ENCODE results near the gene SARM1. TPM values are rescaled to one million over a fixed set of nuclear protein-coding genes. Genes with fewer than 3 reads are reported as not detected.

The SARM1 gene
- total RNA-seq, result 2.6 and 5.5 TPM in 2 replicates

DNA sequence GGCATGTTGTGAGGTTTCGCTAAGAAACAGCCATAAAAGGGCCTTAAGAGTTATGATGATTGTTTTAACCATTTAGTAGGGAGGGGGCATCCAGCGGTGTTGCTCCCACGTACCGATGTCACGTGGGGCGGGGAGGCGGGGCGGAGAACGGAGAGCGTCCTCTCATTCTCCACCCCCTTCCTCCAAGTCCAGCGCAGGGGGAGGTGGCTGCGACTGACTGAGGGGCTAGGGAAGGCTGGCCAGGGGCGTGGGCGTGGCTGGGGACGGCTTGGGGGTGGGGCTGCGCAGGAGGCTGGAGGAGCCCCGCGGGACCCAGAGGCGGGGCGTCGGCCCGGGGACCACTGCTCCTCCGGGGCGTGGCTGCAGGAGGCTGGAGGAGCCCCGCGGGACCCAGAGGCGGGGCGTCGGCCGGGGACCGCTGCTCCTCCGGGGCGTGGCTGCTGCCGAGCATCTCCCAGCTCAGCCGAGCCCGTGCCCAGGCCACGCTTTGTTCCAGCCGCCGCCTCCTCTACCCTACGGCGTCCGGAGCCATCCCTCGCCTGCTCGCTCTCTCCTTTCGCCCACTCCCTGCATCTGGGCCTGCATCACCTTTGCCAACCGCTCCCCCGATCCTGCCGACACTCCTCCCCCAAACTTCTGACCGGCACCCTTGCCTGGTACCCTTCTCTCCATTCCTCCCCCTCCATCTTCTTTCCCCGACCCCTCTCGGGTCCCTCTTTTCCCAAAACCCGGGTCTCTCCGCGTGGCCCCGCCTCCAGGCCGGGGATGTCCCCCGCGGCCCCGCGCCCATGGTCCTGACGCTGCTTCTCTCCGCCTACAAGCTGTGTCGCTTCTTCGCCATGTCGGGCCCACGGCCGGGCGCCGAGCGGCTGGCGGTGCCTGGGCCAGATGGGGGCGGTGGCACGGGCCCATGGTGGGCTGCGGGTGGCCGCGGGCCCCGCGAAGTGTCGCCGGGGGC lies at the start of gene SARM1:
Gene SARM1, plus strand, starts transcription at position 450 of the 958 bp plus-strand sequence. Its CDS starts 339 bp downstream, at position 789.

DNA sequence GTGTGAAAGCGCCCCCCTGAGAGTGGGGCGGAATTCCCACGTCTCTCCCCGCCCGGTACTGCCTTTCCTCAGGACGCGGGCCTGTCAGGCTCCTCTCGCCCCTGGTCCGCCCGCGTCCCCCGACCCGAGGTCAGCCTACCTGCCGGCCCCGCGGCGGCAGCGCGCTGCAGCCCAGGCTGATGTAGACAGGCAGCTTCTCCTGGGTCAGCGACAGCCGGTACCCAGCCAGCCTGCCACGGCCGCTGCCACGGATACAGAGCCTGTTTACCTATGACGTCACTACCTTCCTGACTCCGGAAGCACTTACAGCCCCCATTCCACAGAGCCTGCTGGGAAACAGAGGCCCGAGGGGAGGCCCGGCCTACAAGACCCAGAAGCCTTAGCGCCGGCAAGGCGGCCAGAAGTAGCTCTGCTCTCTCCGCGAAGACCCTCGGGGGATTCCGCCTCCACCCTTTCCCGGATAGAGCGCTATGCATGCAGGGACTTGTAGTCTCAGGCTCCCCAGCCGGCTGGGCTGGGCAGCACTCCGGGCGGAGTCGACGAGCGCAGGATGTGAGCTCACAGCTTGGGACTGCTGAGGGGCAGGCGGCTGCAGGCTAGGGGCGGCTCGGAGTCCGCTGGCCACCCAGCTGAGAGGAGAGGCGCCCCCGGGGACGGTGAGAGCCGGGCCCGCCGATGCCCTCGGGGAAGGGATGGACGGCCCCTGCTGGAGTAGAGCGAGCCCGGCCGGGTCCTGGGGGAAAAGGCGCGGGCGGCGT lies 36.1 kb upstream of the SARM1 start, which contains the start of the genes IFT20 and TNFAIP1:
Gene IFT20, minus strand, starts transcription at position 272 of the 758 bp plus-strand sequence. CDS start 3,487 bp downstream, outside the sequence.
Gene TNFAIP1, plus strand, starts transcription at position 561 of the 758 bp plus-strand sequence. CDS start 3,761 bp downstream, outside the sequence.

DNA sequence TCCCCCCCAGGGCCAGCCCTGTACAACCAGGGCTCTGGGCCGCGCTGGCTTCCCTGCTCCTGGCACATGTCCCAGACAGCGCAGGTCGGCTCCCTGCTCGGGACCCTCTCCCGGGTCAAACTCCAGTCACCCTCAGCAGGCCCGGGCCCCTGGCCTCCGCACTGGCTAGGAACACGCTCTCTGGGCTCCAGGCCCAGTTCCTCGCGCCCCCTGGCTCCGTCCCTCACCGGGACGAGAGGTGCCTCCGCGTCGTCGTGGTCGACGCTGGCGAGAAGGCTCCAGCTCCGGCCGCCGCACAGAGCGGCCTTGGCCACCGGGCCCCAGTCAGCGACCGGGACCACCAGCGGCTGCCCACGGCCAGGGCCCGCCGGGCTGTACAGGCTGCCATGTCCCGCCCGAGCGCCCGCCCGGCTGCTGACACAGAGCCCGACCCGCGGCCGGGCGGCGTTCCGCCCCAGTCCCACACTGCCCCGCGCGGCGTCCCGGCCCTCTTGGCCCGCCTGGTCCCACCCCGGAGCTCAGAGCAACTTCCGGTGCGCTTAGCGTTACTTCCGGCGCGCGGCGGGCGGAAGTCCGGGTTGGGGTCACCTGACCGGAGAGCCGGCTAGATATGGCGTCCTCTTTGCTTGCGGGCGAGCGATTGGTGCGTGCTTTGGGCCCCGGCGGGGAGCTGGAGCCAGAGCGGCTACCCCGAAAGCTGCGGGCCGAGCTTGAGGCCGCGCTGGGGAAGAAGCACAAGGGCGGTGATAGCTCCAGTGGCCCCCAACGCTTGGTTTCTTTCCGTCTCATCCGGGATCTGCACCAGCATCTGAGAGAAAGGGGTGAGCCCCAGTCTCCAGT lies 14.2 kb upstream of the SARM1 start, which contains the start of gene POLDIP2:
Gene POLDIP2, minus strand, starts transcription at position 467 of the 840 bp plus-strand sequence. Its CDS starts 79 bp downstream, at position 388.

DNA sequence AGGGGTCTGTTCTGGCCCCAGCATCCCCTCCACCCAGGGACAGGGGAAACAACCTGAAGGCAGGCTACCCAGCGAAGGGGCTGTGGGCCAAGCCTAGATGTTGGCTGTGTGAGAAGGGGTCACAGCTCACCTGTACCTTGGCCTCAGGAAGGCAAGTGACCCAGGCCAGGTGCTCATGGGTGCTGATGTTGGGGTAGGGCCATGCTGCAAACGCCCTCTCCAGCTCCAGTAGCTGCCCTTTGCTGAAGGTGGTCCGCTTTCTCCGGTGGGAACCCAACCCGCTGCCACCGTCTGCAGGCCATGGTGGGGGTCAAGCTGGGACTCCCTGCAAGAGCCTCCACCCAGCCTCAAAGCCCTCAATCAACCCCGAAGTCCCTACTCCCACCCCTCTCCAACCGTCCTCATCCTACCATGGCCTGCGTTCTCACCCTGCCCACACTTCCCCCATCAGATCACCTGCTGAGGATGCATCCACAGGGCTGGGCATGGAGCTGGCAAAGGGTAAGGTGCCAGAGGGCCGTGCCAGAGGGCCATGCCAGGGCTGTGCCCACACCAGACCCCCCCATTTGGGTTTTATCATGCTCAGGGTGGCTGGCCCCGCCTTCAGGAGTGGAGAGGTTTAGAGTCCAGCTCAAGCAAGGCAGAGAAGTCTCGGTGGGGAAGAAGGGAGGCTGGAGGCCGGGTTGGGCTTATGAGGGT lies 6.7 kb upstream of the SARM1 start, which contains the start of gene SEBOX:
Gene SEBOX, minus strand, starts transcription at position 535 of the 699 bp plus-strand sequence. Its CDS starts 48 bp downstream, at position 487.

DNA sequence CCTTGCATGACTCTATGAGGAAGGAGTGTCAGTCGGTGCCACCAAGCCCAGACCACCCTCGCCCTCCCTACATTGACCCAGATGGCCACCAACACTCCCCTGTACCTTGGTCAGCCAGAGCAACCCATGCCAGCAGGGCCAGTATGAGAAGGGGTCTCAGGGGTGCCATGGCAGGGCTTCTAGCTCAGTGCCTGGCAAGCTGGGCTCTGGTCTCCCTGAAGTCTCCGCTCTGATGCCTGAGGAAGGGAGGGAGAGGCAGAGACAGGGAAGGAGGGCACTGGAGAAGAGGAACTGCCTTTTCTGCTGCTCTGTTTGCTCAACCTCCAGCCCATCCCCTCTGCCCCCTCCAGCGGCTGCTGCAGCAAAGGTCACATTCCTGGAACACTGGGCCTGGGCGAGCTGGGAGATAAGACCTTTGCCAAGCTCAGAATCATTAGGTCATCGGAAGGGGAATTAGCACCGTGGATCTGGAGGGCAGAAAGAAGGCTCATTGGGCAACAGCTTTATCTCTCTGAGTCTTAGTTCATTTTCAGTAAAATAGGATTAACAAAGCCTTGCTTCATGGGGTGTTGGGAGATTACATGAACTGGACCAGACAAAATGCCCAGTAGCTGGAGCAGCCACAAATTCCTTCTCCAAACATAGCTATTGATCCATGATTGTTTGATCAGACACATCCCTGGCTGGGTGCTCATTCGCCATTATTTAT lies 1.3 kb upstream of the SARM1 start, which contains the start of gene VTN:
Gene VTN, minus strand, starts transcription at position 273 of the 709 bp plus-strand sequence. Its CDS starts 104 bp downstream, at position 169.

DNA sequence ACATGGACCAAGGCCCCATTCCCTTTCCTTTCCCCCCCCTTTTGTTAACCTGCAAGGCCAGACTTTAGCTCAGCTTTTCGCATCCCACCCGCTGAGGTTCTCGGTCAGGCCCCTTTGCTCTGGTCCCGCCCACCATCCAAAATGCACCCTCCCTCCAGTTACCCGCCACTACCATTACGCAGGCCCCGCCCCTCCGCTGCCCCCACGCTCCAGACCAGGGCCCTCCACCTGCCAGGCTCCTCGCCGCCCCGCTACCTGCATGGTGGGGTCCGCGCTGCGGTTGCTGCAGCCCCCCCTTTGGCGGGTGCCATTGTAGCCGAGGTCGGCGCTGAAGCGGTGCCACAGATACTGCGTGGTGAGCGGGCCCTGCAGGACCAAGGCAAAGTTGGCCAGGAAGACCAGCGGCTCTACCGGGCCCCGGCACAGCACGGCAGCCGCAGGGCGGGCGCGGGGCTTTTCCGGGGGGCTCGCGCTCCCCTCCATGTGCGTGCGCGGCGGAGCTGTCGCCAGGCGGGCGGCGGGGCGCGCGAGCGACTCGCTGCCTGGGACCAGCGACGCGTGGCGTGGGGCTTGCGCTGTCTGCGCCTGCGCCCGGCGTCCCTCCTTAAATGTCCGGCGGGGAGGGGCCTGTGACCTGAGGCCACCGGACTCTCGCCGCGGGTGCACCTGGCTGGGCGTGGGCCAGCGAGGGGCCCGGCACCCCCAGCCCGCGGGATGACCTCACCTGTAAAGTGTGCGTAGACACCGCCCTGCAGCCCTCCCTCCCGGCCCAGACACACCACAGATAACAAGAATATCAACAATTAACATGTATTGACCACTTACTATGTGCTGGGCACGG lies 34.4 kb downstream of the SARM1 start, which contains the start of gene SLC46A1:
Gene SLC46A1, minus strand, starts transcription at position 581 of the 841 bp plus-strand sequence. Its CDS starts 98 bp downstream, at position 483.

Other genes with a start within 250 kb of the SARM1 start
- gene TMEM97, start 52.5 kb upstream of the SARM1 start, total RNA-seq, result 19.1 and 22.7 TPM in 2 replicates
- gene IFT20, start 36.2 kb upstream of the SARM1 start, total RNA-seq, result 72.3 and 84.1 TPM in 2 replicates
- 29.2 and 36.6 TPM in 2 replicates for gene TNFAIP1, start 35.9 kb upstream of the SARM1 start, total RNA-seq
- gene POLDIP2, start 14.2 kb upstream of the SARM1 start, total RNA-seq, result 70.5 and 73.7 TPM in 2 replicates
- gene SEBOX, start 6.5 kb upstream of the SARM1 start, total RNA-seq, result not detected in 2 replicates
- gene VTN, start 1.4 kb upstream of the SARM1 start, total RNA-seq, result under 0.01 and 0.30 TPM in 2 replicates
- gene SLC46A1, start 34.5 kb downstream of the SARM1 start, total RNA-seq, result 1.6 and 4.4 TPM in 2 replicates
- not detected in 2 replicates for gene SLC13A2, start 102.0 kb downstream of the SARM1 start, total RNA-seq
- not detected in 2 replicates for gene FOXN1, start 134.7 kb downstream of the SARM1 start, total RNA-seq
- gene UNC119, start 180.9 kb downstream of the SARM1 start, total RNA-seq, result 16.2 and 28.6 TPM in 2 replicates
- 55.9 and 69.9 TPM in 2 replicates for gene PIGS, start 199.8 kb downstream of the SARM1 start, total RNA-seq
- gene ALDOC, start 205.2 kb downstream of the SARM1 start, total RNA-seq, result 19.8 and 41.9 TPM in 2 replicates
- 29.2 and 37.8 TPM in 2 replicates for gene SPAG5, start 227.3 kb downstream of the SARM1 start, total RNA-seq
- gene RSKR, start 242.5 kb downstream of the SARM1 start, total RNA-seq, result 2.6 and 4.9 TPM in 2 replicates